MM.1S (cell line): ENCODE results near the gene ACSL1.

Experiments
- CTCF ChIP-seq: fragments of 300-600 bp; sonication (generic); IDR thresholded peaks from 2 replicates; pipeline ENCODE4 v1.5.1; 2016; ENCODE audit warnings: antibody characterized with exemption, low read length, mixed read lengths
- EZH2 ChIP-seq: fragments of 300-600 bp; sonication (generic); optimal IDR thresholded peaks from 2 replicates; pipeline ENCODE3; 2017; ENCODE audit warnings: low read depth, mild to moderate bottlenecking, antibody characterized with exemption, low read length, mixed read lengths
- EZH2phosphoT487 ChIP-seq: fragments of 300-600 bp; sonication (generic); IDR thresholded peaks from 2 replicates; pipeline ENCODE4 v1.6.1; 2018; ENCODE audit warnings: antibody characterized with exemption, low read length

- TF ChIP-seq CTCF (no peak), EZH2 (no peak), EZH2phosphoT487 (no peak)
Observed at GRCh38 chr4:184816962-184817361, 8.8 kb downstream of the ACSL1 start.
